Measurements from ENCODE around the gene ELAVL4. TPM values are rescaled to one million over a fixed set of nuclear protein-coding genes. Genes with fewer than 3 reads are reported as not detected.

Gene ELAVL4
- total RNA-seq, 1 experiment from 2014 or later = not detected

- CTCF ChIA-PET = no interaction called here
- RAD21 ChIA-PET (ENCODE audit: low non-redundant PET in 1 of 2, low total read pairs in 2 of 2, uncharacterized antibody in 2 of 2, unreplicated experiment in 2 of 2) = no interaction called here
- H3K9ac ChIP-seq (ENCODE audit: low read length) = no peak overlapping the region
- no peak overlapping the region for H3K4me2 ChIP-seq (ENCODE audit: low read length)
- no peaks in the 10 kb centered on the region for H3K9me2 ChIP-seq (ENCODE audit: insufficient read depth)
- H2AFZ ChIP-seq (ENCODE audit: low read depth, low read length, poor library complexity, severe bottlenecking) = no peak overlapping the region
- no peak overlapping the region for H3K4me3 ChIP-seq (replicated peaks in 1 of 2; ENCODE audit: low read depth in 1 of 2, low read length in 2 of 2)
- no peaks in the 10 kb centered on the region for H3K79me2 ChIP-seq (ENCODE audit: insufficient read depth, low read length)
- TF ChIP-seq POLR2AphosphoS5 (IDR thresholded peaks at IDR 0.05; ENCODE audit: low read depth, low read length) = no peak
- 0 out of 2 replicates have a peak, but pooled peaks cover 3% of the 10 kb centered on the region for H3K27me3 ChIP-seq (ENCODE audit: insufficient read depth, low read length)
- POLR2A ChIA-PET = no interaction called here
- no peak for DNase-seq (ENCODE audit: low read depth, low spot score)
- no peaks in the 10 kb centered on the region; the same call in 1 of the 2 replicates for H4K20me1 ChIP-seq (ENCODE audit: insufficient read depth)
- H3K36me3 ChIP-seq (ENCODE audit: control insufficient read depth in 1 of 2, insufficient read depth in 2 of 2, low read length in 2 of 2) = no peaks in the 10 kb centered on the region
- no peak for ATAC-seq
- intact Hi-C loops (cut with micrococcal nuclease) = no loop called here
- no TSS peak for BruUV-seq (replicated peaks)
- no peaks in the 10 kb centered on the region for H3K9me3 ChIP-seq (ENCODE audit: control insufficient read depth in 1 of 2, insufficient read depth in 1 of 2, low read depth in 1 of 2, low read length in 2 of 2)
- no peaks in the 10 kb centered on the region for H3K4me1 ChIP-seq (ENCODE audit: control insufficient read depth in 1 of 2, insufficient read depth in 2 of 2, low read length in 2 of 2)
- no peak overlapping the region for H3K27ac ChIP-seq (ENCODE audit: low read depth, low read length)
Measured at GRCh38 chr1:50246869-50247268, 138.1 kb downstream of the ELAVL4 start.

DNA sequence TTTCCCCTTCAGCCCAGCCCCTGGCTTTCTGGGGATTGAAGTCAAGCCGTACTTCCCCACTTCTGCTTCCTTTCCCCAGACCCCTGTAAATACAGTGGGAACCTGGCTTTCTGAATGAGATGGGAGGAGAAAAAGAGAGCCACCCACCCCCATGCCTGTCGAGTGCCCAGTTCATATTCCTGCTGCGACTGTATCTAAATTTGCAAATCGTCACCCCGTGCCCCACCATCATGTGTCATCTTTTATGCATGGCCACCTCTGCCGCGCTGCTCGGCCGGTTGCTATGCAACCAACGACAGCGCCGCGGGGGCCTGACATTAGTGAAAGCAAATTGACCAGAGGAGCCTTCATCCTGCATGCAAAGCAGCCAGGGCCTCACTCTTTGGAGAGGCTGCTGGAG, 143.0 kb downstream of the ELAVL4 start:
- Histone ChIP-seq H3K79me2 (ENCODE audit: insufficient read depth, low read length) (no peaks in the 10 kb centered on the region), H4K20me1 (ENCODE audit: insufficient read depth) (no peaks in the 10 kb centered on the region; the same call in 1 of the 2 replicates), H3K36me3 (ENCODE audit: control insufficient read depth in 1 of 2, insufficient read depth in 2 of 2, low read length in 2 of 2) (no peaks in the 10 kb centered on the region), H3K9me3 (ENCODE audit: control insufficient read depth in 1 of 2, insufficient read depth in 1 of 2, low read depth in 1 of 2, low read length in 2 of 2) (no peaks in the 10 kb centered on the region), H3K27ac (ENCODE audit: low read depth, low read length) (no peak overlapping the region), H3K4me3 (replicated peaks in 1 of 2; ENCODE audit: low read depth in 1 of 2, low read length in 2 of 2) (no peak overlapping the region), H3K9me2 (ENCODE audit: insufficient read depth) (no peaks in the 10 kb centered on the region), H3K9ac (ENCODE audit: low read length) (no peak overlapping the region), H3K4me1 (ENCODE audit: control insufficient read depth in 1 of 2, insufficient read depth in 2 of 2, low read length in 2 of 2) (no peaks in the 10 kb centered on the region), H2AFZ (ENCODE audit: low read depth, low read length, poor library complexity, severe bottlenecking) (no peak overlapping the region), H3K4me2 (ENCODE audit: low read length) (no peak overlapping the region), H3K27me3 (ENCODE audit: insufficient read depth, low read length) (no peaks in the 10 kb centered on the region)
- ChIA-PET POLR2A (no interaction called here), CTCF (no interaction called here), RAD21 (ENCODE audit: low non-redundant PET in 1 of 2, low total read pairs in 2 of 2, uncharacterized antibody in 2 of 2, unreplicated experiment in 2 of 2) (no interaction called here)
- DNase-seq (ENCODE audit: low read depth, low spot score) (no peak), ATAC-seq (no peak)
- no TSS peak for BruUV-seq (replicated peaks)
- intact Hi-C loops (cut with micrococcal nuclease) = no loop called here
- TF ChIP-seq, protein P1, sequence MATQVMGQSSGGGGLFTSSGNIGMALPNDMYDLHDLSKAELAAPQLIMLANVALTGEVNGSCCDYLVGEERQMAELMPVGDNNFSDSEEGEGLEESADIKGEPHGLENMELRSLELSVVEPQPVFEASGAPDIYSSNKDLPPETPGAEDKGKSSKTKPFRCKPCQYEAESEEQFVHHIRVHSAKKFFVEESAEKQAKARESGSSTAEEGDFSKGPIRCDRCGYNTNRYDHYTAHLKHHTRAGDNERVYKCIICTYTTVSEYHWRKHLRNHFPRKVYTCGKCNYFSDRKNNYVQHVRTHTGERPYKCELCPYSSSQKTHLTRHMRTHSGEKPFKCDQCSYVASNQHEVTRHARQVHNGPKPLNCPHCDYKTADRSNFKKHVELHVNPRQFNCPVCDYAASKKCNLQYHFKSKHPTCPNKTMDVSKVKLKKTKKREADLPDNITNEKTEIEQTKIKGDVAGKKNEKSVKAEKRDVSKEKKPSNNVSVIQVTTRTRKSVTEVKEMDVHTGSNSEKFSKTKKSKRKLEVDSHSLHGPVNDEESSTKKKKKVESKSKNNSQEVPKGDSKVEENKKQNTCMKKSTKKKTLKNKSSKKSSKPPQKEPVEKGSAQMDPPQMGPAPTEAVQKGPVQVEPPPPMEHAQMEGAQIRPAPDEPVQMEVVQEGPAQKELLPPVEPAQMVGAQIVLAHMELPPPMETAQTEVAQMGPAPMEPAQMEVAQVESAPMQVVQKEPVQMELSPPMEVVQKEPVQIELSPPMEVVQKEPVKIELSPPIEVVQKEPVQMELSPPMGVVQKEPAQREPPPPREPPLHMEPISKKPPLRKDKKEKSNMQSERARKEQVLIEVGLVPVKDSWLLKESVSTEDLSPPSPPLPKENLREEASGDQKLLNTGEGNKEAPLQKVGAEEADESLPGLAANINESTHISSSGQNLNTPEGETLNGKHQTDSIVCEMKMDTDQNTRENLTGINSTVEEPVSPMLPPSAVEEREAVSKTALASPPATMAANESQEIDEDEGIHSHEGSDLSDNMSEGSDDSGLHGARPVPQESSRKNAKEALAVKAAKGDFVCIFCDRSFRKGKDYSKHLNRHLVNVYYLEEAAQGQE (IDR thresholded peaks at IDR 0.05; ENCODE audit: low read depth) = no peak
- TF ChIP-seq TCF7L2 (IDR thresholded peaks at IDR 0.05; ENCODE audit: borderline replicate concordance, extremely low read depth, insufficient read depth, insufficient read length) (no peak), EZH2phosphoT487 (IDR thresholded peaks at IDR 0.05; ENCODE audit: borderline replicate concordance) (no peak), POLR2A (IDR thresholded peaks at IDR 0.05; ENCODE audit: borderline replicate concordance, extremely low read depth, insufficient read depth, insufficient read length) (no peak), SIN3A (IDR thresholded peaks at IDR 0.05; ENCODE audit: low read depth) (no peak), RAD21 (IDR thresholded peaks at IDR 0.05; ENCODE audit: low read depth) (no peak), EZH2 (IDR thresholded peaks at IDR 0.05) (no peak), ZFX (IDR thresholded peaks at IDR 0.05) (no peak), ZNF274 (IDR thresholded peaks at IDR 0.05; ENCODE audit: low read depth, low read length) (no peak), ZBTB33 (IDR thresholded peaks at IDR 0.05; ENCODE audit: extremely low read depth, insufficient replicate concordance, low read length) (no peak), CTCF (IDR thresholded peaks at IDR 0.05 in 2 of 3, conservative IDR thresholded peaks at IDR 0.05 in 1 of 3; ENCODE audit: borderline replicate concordance in 1 of 3, insufficient read depth in 1 of 3, low read depth in 2 of 3, low read length in 2 of 3) (no peak), POLR2AphosphoS5 (IDR thresholded peaks at IDR 0.05; ENCODE audit: low read depth, low read length) (no peak)

All from HCT116 (cell line).